Nasal cavity respiratory epithelium epithelial cell of viscerocranial mucosa (primary cell): ENCODE results near the gene GINM1. TPM values are rescaled to one million over a fixed set of nuclear protein-coding genes. Genes with fewer than 3 reads are reported as not detected.

ENCODE experiments used
- total RNA-seq: library from RNA; depleted of rRNA; stranded (reverse); fragments of >200 nt; gene quantifications from 2 replicates; pipeline ENCODE4 v1.2.3, GENCODE V29; 2014

Gene GINM1
- 45.3 and 47.2 TPM in 2 replicates for total RNA-seq

GRCh38 chr6:149565527-149566409 lies at the start of gene GINM1:
Gene GINM1 (plus strand): TSS chr6:149566375. CDS start chr6:149566415, 40 bp downstream.

GRCh38 chr6:149545754-149546471 lies 20.3 kb upstream of the GINM1 start, which contains the start of gene PPIL4:
Gene PPIL4 (minus strand): TSS chr6:149546043. CDS start chr6:149546005, 38 bp downstream.

Other genes starting within 250 kb of the GINM1 start
- 28.0 and 46.3 TPM in 2 replicates for gene TAB2, start 248.7 kb upstream of the GINM1 start, total RNA-seq
- gene SUMO4, start 166.1 kb upstream of the GINM1 start, total RNA-seq: 0.68 and 1.9 TPM in 2 replicates
- gene ZC3H12D, start 81.4 kb upstream of the GINM1 start, total RNA-seq: 0.07 TPM in 1 of 2 replicates, not detected in the other
- gene PPIL4, start 20.3 kb upstream of the GINM1 start, total RNA-seq: 37.9 and 38.3 TPM in 2 replicates
- 34.5 and 36.8 TPM in 2 replicates for gene KATNA1, start 82.3 kb downstream of the GINM1 start, total RNA-seq
- 10.9 and 18.9 TPM in 2 replicates for gene LATS1, start 151.7 kb downstream of the GINM1 start, total RNA-seq
- 20.5 and 24.8 TPM in 2 replicates for gene NUP43, start 180.2 kb downstream of the GINM1 start, total RNA-seq
- 104 and 127 TPM in 2 replicates for gene PCMT1, start 183.4 kb downstream of the GINM1 start, total RNA-seq